Fibroblast of the aortic adventitia (primary cell): ENCODE measurements around the gene ST3GAL4. TPM values are rescaled to one million over a fixed set of nuclear protein-coding genes. Genes with fewer than 3 reads are reported as not detected.

ENCODE experiments used
- DNase-seq: peaks from one replicate; pipeline ENCODE4 v3.0.0-alpha.2; 2010; ENCODE audit warnings: low read depth
- H3K4me3 ChIP-seq: 2 replicates; pipeline ENCODE4 v1.5.1; 2011; ENCODE audit warnings: low read depth, mild to moderate bottlenecking, control low read depth, low read length, moderate library complexity
- CTCF ChIP-seq: IDR thresholded peaks from 2 replicates; pipeline ENCODE4 v1.5.1; 2011; ENCODE audit warnings: mild to moderate bottlenecking, low read length, control low read depth, inconsistent platforms; ENCODE audit not compliant: insufficient read depth
- total RNA-seq: library from RNA; depleted of rRNA; stranded (reverse); fragments of >200 nt; gene quantifications from 2 replicates; pipeline ENCODE4 v1.2.3, GENCODE V29; 2012; ENCODE audit warnings: low replicate concordance

The ST3GAL4 gene
- total RNA-seq, 1 donor: 25.4 TPM

GRCh38 chr11:126430581-126431335 is 75.3 kb downstream of the ST3GAL4 start:
- TF ChIP-seq CTCF: no peak
- no peak overlapping the region for H3K4me3 ChIP-seq
- DNase-seq: no peak

- H3K4me3 ChIP-seq: no peak overlapping the region
- no peak for TF ChIP-seq CTCF
- DNase-seq: peak; percentile 86
Observed at GRCh38 chr11:126431401-126432064, 76.0 kb downstream of the ST3GAL4 start.

- no peak for DNase-seq
- TF ChIP-seq CTCF: no peak
- H3K4me3 ChIP-seq: no peak overlapping the region
Observed at GRCh38 chr11:126432065-126432461, 76.6 kb downstream of the ST3GAL4 start.

- no peak for DNase-seq
- no peak overlapping the region for H3K4me3 ChIP-seq
- TF ChIP-seq CTCF: no peak
Observed at GRCh38 chr11:126432525-126432924, 77.0 kb downstream of the ST3GAL4 start.

GRCh38 chr11:126433244-126433846 is 77.9 kb downstream of the ST3GAL4 start:
- no peak for TF ChIP-seq CTCF
- H3K4me3 ChIP-seq: no peak overlapping the region
- no peak for DNase-seq

GRCh38 chr11:126433989-126434949 is 78.8 kb downstream of the ST3GAL4 start:
- no peak for TF ChIP-seq CTCF
- H3K4me3 ChIP-seq: no peak overlapping the region
- DNase-seq: no peak
